COLO668 (cell line): Measurements from ENCODE around the gene MYO7A.
A peak's percentile ranks its signal among the peaks of the same experiment; 100 is the strongest.

Experiments used
- DNase-seq: peaks from one replicate; lab custom pipeline; 2025; ENCODE audit not compliant: unreplicated experiment; lab: John Stamatoyannopoulos, UW

The MYO7A gene

GRCh38 chr11:77163271-77163670 lies 35.2 kb downstream of the MYO7A start:
- DNase-seq = no peak

GRCh38 chr11:77165066-77165465 lies 37.0 kb downstream of the MYO7A start:
- no peak for DNase-seq

GRCh38 chr11:77166021-77166420 lies 38.0 kb downstream of the MYO7A start:
- DNase-seq = no peak

DNA sequence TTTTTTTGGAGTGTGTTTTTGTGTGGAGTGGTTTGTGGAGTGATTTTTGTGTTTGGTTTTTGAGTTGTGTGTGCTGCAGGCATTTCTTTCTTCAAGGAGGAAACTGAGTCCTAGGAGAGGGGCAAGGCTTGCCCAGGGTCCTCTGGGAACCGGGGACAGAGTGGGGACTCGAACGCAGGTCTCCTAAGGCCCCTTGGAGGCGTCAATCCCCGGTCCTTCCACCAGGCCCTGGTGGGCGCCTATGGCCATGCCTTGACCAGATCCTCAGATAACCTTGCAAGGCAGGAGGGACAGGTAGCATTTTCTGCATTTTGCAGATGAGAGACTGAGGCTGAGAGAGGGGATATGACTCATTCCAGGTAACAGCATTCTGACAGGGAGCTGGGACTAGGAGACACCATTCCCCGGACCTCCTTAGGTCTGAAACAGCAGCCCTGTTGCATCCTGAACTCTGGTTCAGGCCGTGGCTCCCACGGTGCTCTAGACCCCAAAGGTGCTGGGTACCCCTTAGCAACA lies 39.1 kb downstream of the MYO7A start:
- DNase-seq = no peak

- no peak for DNase-seq
These were observed 39.7 kb downstream of the MYO7A start for GRCh38 chr11:77167791-77168190.

DNA sequence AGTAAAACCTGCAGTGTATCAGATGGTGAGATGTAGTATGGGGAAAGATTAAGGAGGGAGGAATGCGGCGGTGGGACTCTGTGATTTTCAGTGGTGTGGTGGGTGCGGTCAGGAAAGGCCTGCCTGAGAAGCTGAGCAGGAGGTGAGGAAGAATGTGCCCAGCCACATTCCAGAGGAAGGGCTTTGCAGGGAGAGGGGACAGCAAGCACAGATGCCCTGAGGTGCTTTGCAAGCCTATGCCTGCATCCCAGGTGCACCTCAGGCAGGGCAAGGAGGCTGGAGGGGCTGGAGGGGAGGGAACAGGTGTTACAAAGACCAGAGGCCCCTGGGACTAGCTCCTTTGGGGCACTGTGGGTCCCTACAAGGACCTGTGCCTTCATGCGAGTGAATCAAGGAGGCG lies 42.1 kb downstream of the MYO7A start:
- DNase-seq = no peak

DNA sequence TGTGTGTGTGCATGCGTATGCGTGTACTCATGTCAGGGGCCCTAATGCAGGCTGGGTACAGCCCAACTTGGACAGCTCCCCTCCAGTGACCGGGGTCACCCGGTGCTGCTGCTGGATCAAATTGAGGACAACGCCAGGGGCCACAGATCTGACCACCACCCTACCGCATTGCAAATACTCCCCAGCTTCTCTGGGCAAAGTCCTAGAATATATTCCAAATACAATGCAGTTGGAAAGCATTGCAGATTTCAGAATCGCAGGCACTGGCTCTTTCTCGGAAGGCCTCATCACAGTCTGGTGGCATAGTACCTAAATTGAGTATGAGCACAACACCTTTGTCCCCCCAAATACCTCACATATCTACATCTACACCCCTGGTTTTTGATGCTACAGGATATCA lies 43.2 kb downstream of the MYO7A start:
- DNase-seq = no peak

DNA sequence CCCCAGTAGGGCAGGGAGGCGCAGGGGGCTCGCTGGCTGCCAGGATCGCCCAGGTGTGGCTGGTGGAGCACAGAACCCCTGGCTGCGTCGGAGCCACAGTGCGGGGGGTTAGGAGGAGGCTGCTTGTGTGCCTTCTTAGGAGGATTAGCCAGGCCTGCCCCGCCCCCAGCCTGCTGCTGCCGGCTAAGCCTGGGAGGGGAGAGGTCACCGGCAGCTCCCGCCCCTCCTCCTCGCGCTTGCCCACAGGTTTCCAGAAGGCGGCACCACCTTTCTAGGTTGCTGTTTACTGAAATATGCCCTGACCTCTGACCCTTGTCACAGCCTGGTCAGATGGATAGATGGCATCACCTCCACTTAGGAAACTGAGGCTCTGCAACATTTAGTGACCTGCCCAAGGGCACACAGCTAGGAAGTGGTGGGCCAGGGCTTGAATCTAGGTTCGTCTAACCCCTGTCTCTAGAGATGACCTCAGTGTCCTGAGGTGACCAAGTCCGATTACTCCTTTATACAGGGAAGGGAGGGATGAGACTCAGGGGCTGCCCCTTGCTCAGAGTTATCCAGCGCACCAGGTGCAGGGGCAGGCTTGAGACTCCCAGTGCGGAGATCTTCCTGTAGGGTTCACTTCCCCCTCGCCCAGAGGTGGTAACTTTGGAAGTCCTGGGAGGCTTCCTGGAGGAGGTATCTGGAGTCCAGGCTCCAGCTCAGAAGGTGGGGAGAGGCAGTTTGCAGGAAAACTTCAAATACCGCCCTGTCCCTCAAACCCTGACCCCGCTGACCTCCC lies 44.0 kb downstream of the MYO7A start:
- DNase-seq = no peak

- no peak for DNase-seq
These were observed 44.6 kb downstream of the MYO7A start for GRCh38 chr11:77172666-77172982.

DNA sequence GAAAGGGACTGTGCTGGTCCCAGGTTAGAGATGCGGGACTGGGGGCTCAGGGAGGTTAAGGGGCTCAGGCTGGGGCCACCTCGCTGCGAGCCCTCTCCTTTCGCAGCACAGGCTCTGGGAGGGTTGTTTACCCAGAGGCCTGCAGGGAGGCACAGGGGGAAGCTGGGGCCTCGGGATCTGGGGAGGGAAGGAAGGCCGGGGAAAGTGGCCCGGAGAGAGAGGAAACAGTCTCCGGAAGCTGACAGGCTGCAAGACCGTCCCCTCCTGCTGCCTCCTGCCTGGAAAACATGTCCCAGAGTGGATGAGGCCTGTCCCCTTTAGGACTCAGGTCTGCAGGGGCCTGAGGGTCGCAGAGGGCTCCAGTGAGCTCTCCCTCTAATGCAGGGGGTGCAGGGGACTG lies 45.4 kb downstream of the MYO7A start:
- DNase-seq = no peak

DNA sequence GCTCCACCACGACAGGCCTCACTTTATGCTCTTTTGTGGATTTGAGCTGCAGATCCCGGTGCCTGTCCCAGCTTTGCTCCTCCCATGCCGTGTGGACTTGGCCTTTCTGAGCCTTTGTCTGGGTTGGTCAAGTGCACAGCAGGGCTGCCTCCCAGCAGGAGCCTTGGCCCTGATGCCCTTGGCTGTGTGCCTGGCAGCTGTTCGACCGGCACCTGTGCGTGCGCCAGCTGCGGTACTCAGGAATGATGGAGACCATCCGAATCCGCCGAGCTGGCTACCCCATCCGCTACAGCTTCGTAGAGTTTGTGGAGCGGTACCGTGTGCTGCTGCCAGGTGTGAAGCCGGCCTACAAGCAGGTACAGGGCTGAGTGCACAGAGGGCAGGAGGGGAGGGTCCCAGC lies 46.5 kb downstream of the MYO7A start:
- peak; percentile 60 for DNase-seq

DNA sequence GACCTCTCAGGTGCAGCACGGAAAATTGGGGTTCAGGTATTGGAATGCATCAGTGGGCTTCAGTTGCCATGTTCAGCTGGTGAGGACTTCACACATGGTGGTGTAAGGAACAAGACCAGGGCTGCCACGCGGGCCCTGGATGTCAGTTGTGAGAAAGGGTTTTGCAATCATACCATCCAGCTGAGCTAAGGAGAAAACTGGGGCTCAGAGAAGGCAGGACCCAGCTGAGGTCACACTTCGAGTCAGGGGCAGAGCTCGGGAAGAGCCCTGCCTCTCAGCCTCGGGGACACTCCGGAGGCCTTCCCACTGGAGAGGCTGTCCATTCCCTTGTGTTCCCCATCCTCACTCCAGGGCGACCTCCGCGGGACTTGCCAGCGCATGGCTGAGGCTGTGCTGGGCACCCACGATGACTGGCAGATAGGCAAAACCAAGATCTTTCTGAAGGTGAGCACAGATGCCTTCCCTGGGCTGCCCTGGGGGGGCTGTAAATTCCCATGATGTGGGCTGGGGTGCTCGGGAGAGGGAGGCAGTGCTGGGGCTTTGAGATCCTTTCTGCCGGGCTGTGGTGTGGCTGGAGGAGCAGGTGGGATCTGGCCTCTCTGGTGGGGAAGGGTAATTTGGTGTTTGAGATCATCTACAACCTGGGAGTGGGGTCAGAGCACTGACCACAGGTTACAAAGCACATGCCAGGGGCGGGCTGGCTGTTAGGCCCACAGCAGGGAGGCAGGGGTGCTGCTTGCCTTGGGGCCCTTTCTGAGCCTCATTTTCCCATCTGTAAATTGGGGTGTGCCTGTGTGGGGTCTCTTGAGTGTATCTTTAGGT lies 47.2 kb downstream of the MYO7A start:
- DNase-seq = no peak

DNA sequence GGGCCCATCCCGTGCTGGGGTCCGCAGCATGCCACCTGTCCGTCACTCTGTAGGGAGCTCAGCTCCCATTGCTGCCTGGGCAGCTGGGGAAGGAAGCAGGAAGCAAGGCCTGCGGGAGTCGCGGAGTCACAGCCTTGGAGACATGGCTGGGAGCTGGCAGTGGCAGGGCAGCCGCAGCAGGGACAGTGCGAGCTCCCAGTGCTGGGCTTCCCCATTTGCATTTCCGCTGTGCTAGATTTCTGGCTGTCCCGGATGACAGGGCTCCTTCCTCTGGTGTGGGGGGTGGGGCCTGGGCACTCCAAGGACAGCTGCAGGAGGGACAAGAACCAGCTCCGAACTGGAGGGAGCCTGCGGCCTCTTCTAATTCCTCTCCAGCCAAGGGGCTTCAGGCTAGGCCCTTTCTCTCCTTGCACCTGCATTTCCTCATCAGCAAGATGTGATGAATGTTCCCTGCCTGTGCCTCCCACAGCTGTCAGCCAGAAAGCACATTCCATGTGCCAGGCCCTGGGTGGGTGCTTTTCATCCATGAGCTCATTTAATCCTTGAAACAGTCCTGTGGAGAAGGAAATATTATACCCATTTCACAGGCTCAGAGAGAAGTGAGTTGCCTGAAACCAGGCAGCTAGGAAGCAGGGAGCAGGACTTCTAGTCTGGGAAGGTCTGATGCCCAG lies 48.0 kb downstream of the MYO7A start:
- peak; percentile 2 for DNase-seq

DNA sequence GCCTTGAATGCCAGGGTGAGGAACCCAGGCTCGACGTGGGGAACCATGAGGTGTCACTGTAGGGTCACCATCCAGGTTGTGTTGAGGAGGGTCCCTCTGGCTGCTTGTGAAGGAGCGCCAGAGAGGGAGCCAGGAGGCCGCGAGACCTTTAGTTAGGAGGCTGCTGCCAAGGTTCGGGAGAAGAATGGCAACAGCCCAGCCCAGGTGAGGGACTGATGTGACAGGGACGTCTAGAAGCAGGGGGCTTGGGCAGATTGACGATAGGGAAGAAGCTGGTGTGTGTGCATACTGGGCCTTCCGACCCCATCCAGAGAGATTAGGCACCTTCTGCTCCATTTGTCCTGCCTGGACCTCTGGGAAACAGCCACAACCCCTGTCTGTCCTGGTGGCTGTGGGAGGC lies 49.0 kb downstream of the MYO7A start:
- DNase-seq = no peak

DNA sequence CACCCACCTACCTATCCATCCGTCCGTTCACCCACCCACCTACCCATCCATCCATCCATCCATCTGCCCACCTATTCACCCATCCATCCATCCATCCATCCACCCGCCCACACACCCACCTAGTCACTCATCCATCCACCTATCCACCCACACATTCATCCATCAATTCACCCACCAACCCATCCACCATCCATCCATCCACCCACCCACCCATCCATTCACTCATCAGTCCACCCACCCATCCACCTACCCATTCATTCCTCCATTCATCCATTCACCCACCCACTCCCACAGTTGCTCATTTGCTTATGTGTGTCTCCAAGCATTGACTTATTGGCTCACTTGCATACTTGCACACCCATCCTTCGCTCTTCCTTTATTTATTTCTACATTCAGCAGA lies 50.1 kb downstream of the MYO7A start:
- no peak for DNase-seq

DNA sequence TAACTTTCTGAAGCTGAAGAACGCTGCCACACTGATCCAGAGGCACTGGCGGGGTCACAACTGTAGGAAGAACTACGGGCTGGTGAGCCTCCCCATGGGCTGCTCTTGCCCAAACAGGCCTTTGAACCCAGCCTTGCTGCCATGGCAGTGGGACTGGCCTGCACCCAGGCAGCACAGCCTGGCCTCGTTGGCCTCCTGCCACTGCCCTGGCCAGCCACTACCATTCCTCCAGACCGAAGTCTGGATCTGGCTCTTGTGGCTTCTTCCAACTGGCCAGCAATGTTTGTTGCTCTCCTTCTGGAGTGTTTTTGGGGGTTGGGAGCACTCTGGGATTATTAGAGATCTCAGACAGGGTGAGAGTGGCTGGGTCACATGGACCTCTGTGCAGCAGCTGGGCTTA lies 51.0 kb downstream of the MYO7A start:
- DNase-seq = no peak

DNA sequence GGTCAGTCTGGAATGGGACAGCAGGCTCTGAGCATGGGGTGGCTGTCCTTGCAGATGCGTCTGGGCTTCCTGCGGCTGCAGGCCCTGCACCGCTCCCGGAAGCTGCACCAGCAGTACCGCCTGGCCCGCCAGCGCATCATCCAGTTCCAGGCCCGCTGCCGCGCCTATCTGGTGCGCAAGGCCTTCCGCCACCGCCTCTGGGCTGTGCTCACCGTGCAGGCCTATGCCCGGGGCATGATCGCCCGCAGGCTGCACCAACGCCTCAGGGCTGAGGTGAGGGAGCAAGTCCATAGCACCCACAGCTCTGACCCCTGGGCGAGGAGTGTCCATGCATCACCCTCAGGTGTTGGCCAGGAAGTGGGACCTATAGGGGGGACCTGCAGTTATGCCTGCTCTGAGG lies 51.6 kb downstream of the MYO7A start:
- DNase-seq = no peak

DNA sequence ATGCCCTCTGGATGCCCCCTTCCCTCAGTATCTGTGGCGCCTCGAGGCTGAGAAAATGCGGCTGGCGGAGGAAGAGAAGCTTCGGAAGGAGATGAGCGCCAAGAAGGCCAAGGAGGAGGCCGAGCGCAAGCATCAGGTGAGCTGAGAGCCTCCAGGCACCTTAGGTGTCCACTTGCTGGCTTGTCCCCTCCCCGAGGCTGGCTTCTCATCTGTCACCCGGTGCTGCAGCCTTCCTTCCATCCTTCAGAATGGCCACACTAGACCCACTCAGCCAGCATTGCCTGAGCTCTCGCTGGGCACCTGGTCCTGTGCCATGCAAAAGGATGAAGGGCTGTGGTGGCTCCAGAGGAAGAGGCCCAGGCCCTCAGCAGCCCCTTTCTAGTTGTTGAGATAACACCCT lies 52.3 kb downstream of the MYO7A start:
- no peak for DNase-seq

GRCh38 chr11:77181226-77181625 lies 53.2 kb downstream of the MYO7A start:
- no peak for DNase-seq

DNA sequence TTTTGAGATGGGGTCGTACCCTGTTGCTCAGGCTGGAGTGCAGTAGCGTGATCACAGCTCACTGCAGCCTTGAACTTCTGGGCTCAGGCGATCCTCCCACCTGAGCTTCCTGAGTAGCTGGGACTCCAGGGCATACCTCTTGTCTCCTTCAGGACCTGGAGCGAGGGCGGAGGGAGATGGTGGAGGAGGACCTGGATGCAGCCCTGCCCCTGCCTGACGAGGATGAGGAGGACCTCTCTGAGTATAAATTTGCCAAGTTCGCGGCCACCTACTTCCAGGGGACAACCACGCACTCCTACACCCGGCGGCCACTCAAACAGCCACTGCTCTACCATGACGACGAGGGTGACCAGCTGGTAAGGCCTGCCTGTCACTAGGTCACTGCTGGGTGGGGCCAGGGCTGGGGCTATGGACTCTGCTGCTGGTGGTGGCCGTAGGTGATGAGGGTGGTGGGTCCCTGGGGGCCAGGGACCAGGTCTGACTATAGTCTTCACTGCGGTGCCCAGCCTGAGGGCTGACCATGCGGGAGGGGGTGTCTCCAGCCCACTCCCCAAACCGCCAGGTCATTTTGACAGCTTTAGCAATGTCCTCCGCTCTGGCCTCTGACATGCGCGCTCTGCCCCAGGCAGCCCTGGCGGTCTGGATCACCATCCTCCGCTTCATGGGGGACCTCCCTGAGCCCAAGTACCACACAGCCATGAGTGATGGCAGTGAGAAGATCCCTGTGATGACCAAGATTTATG lies 53.9 kb downstream of the MYO7A start:
- DNase-seq = no peak
